MM.1S (cell line): ENCODE measurements around the gene BBS2.

Experiments used
- EZH2 ChIP-seq: fragments of 300-600 bp; sonication (generic); optimal IDR thresholded peaks from 2 replicates; pipeline ENCODE3; 2017; ENCODE audit warnings: low read depth, mild to moderate bottlenecking, antibody characterized with exemption, low read length, mixed read lengths
- EZH2phosphoT487 ChIP-seq: fragments of 300-600 bp; sonication (generic); IDR thresholded peaks from 2 replicates; pipeline ENCODE4 v1.6.1; 2018; ENCODE audit warnings: antibody characterized with exemption, low read length
- TF ChIP-seq, protein P1 (sequence below): fragments of 300-600 bp; sonication (generic); IDR thresholded peaks from 2 replicates; pipeline ENCODE4 v1.5.1; 2016; ENCODE audit warnings: antibody characterized with exemption, low read length, mixed read lengths

DNA sequence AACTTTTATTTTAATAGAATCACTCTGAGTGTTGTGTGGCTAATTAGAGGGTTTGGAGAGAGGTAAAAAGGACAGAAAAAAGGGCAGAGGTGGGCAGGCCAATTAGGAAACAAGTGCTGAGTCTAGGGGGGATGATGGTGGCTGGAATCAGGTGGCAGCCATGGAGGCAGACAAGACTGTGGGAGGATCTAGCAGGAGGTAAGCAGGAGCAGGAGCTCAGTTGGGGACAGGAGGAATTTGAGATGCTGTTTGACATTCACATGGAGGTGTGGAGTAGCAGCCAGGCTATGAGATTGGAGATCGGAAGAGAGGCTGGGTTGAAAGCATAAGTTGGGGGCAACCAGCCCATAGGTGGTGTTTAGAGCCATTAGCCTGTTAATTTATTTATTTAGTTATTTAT lies 41.3 kb upstream of the BBS2 start:
- TF ChIP-seq, protein P1, sequence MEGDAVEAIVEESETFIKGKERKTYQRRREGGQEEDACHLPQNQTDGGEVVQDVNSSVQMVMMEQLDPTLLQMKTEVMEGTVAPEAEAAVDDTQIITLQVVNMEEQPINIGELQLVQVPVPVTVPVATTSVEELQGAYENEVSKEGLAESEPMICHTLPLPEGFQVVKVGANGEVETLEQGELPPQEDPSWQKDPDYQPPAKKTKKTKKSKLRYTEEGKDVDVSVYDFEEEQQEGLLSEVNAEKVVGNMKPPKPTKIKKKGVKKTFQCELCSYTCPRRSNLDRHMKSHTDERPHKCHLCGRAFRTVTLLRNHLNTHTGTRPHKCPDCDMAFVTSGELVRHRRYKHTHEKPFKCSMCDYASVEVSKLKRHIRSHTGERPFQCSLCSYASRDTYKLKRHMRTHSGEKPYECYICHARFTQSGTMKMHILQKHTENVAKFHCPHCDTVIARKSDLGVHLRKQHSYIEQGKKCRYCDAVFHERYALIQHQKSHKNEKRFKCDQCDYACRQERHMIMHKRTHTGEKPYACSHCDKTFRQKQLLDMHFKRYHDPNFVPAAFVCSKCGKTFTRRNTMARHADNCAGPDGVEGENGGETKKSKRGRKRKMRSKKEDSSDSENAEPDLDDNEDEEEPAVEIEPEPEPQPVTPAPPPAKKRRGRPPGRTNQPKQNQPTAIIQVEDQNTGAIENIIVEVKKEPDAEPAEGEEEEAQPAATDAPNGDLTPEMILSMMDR: no peak
- no peak for TF ChIP-seq EZH2phosphoT487
- TF ChIP-seq EZH2: no peak
